HCT116 (cell line): ENCODE results near the gene TEX19. TPM values are rescaled to one million over a fixed set of nuclear protein-coding genes. Genes with fewer than 3 reads are reported as not detected.

ENCODE experiments used
- ATAC-seq: fragments of 200-7000 bp; cut with Tn5 transposase; 2 replicates; pipeline ENCODE4 v1.9.1; 2020; ENCODE audit warnings: mild to moderate bottlenecking, moderate library complexity
- BruUV-seq: library from RNA; stranded (reverse); fragments of 400-500 nt; replicated peaks from 2 replicates; lab custom pipeline; 2021; lab: Mats Ljungman, UMichigan
- CTCF ChIA-PET: fragments of 300-600 bp; sonication (Branson Sonifier 250); formaldehyde crosslinking; loops from one replicate; lab custom pipeline; 2021; ENCODE audit warnings: antibody characterized with exemption; lab: Charles Lee
- POLR2A ChIA-PET: fragments of 300-600, 350-600 bp; sonication (Branson Sonifier 250); formaldehyde crosslinking; loops from one replicate; lab custom pipeline; 2021; ENCODE audit warnings: antibody characterized with exemption; lab: Charles Lee
- RAD21 ChIA-PET, 2 experiments: fragments of 300-600 bp; sonication (Branson Sonifier 250); formaldehyde crosslinking; loops; one replicate each; lab custom pipeline; 2023; ENCODE audit warnings: low total read pairs in 2 of 2; ENCODE audit not compliant: uncharacterized antibody in 2 of 2, unreplicated experiment in 2 of 2, low non-redundant PET in 1 of 2; lab: Charles Lee
- DNase-seq: peaks from one replicate; pipeline ENCODE4 v3.0.0-alpha.2; 2010; ENCODE audit warnings: low read depth, low spot score
- H2AFZ ChIP-seq: fragments of 200-600 bp; shearing (Covaris generic), sonication (generic); 2 replicates; pipeline ENCODE4 v1.6.1; 2017; ENCODE audit warnings: low read depth, mixed run types, mixed read lengths, antibody characterized with exemption, low read length; ENCODE audit not compliant: poor library complexity, severe bottlenecking
- H3K27ac ChIP-seq: 2 replicates; pipeline ENCODE4 v1.5.1; 2012; ENCODE audit warnings: low read depth, low read length
- H3K27me3 ChIP-seq: fragments of 200-600 bp; sonication (generic); 2 replicates; pipeline ENCODE4 v1.6.1; 2016; ENCODE audit warnings: mixed run types, low read length, mixed read lengths; ENCODE audit not compliant: insufficient read depth
- H3K36me3 ChIP-seq, 2 experiments: fragments of 200-500 bp in 1 of 2; fragments of 200-600 bp in 1 of 2; sonication (Bioruptor generic) in 1 of 2; sonication (generic) in 1 of 2; 2 replicates each; pipeline versions ENCODE4 v1.5.1 to v1.6.1; 2014 to 2016; ENCODE audit warnings: low read length in 2 of 2, inconsistent platforms in 1 of 2, mixed read lengths in 1 of 2, mixed run types in 1 of 2; ENCODE audit not compliant: insufficient read depth in 2 of 2, control insufficient read depth in 1 of 2
- H3K4me1 ChIP-seq, 2 experiments: fragments of 200-600 bp in 1 of 2; sonication (generic) in 1 of 2; 2 replicates each; pipeline versions ENCODE4 v1.5.1 to v1.6.1; 2012 to 2017; ENCODE audit warnings: low read length in 2 of 2, inconsistent platforms in 1 of 2, mild to moderate bottlenecking in 1 of 2, mixed read lengths in 1 of 2, mixed run types in 1 of 2, moderate library complexity in 1 of 2; ENCODE audit not compliant: insufficient read depth in 2 of 2, control insufficient read depth in 1 of 2
- H3K4me2 ChIP-seq: fragments of 200-600 bp; sonication (generic); 2 replicates; pipeline ENCODE4 v1.6.1; 2017; ENCODE audit warnings: mixed run types, low read length, mixed read lengths
- H3K4me3 ChIP-seq, 2 experiments: fragments of 200-600 bp in 1 of 2; sonication (generic) in 1 of 2; replicated peaks in 1 of 2; 2 replicates each; pipeline ENCODE4 v1.5.1; 2011 to 2016; ENCODE audit warnings: low read length in 2 of 2, control low read depth in 1 of 2, low read depth in 1 of 2, mild to moderate bottlenecking in 1 of 2, mixed read lengths in 1 of 2, mixed run types in 1 of 2
- H3K79me2 ChIP-seq: fragments of 200-600 bp; sonication (generic); 2 replicates; pipeline ENCODE4 v1.6.1; 2017; ENCODE audit warnings: mild to moderate bottlenecking, mixed run types, low read length, moderate library complexity, mixed read lengths; ENCODE audit not compliant: insufficient read depth
- H3K9ac ChIP-seq: fragments of 200-600 bp; sonication (generic); 2 replicates; pipeline ENCODE4 v1.6.1; 2016; ENCODE audit warnings: low read length, mixed read lengths
- H3K9me2 ChIP-seq: fragments of 200-600 bp; sonication (generic), shearing (Covaris generic); 2 replicates; pipeline ENCODE4 v1.6.1; 2017; ENCODE audit warnings: mixed run types, mild to moderate bottlenecking, moderate library complexity; ENCODE audit not compliant: insufficient read depth
- H3K9me3 ChIP-seq, 2 experiments: fragments of 200-500 bp in 1 of 2; fragments of 200-600 bp in 1 of 2; sonication (Bioruptor generic) in 1 of 2; sonication (generic) in 1 of 2; 2 replicates each; pipeline ENCODE4 v1.6.1; 2014 to 2017; ENCODE audit warnings: low read length in 2 of 2, mixed read lengths in 2 of 2, inconsistent platforms in 1 of 2, low read depth in 1 of 2, mild to moderate bottlenecking in 1 of 2, mixed run types in 1 of 2, moderate library complexity in 1 of 2; ENCODE audit not compliant: control insufficient read depth in 1 of 2, insufficient read depth in 1 of 2
- H4K20me1 ChIP-seq: fragments of 200-600 bp; sonication (generic), shearing (Covaris generic); 2 replicates; pipeline ENCODE4 v1.6.1; 2017; ENCODE audit warnings: mixed run types, mild to moderate bottlenecking, moderate library complexity; ENCODE audit not compliant: insufficient read depth
- CEBPB ChIP-seq: IDR thresholded peaks from 2 replicates; pipeline ENCODE4 v1.6.1; 2012; ENCODE audit warnings: low read depth
- EGR1 ChIP-seq: IDR thresholded peaks from 2 replicates; pipeline ENCODE4 v1.6.1; 2012; ENCODE audit warnings: low read depth
- ELF1 ChIP-seq: IDR thresholded peaks from 2 replicates; pipeline ENCODE4 v1.6.1; 2012; ENCODE audit warnings: low read depth, borderline replicate concordance
- TCF7L2 ChIP-seq: IDR thresholded peaks from 2 replicates; pipeline ENCODE4 v1.7.0; 2011; ENCODE audit warnings: borderline replicate concordance, inconsistent platforms; ENCODE audit not compliant: insufficient read depth, insufficient read length; ENCODE audit errors: extremely low read depth
- intact Hi-C: fragments of 100-400 bp; cut with micrococcal nuclease; formaldehyde crosslinking; loops from 2 replicates; pipeline ENCODE4 v1.10.0; 2022
- total RNA-seq: library from RNA; stranded (reverse); gene quantifications from one replicate; pipeline ENCODE4 v1.2.1, GENCODE V29; 2021; ENCODE audit not compliant: unreplicated experiment
- TF ChIP-seq, protein P1 (sequence below): IDR thresholded peaks from 2 replicates; pipeline ENCODE4 v1.6.1; 2012
- TF ChIP-seq, protein P2 (sequence below), 3 experiments: fragments of 200-600 bp in 1 of 3; sonication (generic) in 1 of 3; IDR thresholded peaks in 2 of 3; conservative IDR thresholded peaks in 1 of 3; 2 replicates each; pipeline ENCODE4 v1.5.1; 2012 to 2017; ENCODE audit warnings: low read depth in 2 of 3, low read length in 2 of 3, antibody characterized with exemption in 1 of 3, borderline replicate concordance in 1 of 3, control low read depth in 1 of 3, mild to moderate bottlenecking in 1 of 3, mixed read lengths in 1 of 3, mixed run types in 1 of 3, moderate library complexity in 1 of 3; ENCODE audit not compliant: insufficient read depth in 1 of 3

The TEX19 gene
- total RNA-seq, 1 experiment from 2014 or later = 2.1 TPM

DNA sequence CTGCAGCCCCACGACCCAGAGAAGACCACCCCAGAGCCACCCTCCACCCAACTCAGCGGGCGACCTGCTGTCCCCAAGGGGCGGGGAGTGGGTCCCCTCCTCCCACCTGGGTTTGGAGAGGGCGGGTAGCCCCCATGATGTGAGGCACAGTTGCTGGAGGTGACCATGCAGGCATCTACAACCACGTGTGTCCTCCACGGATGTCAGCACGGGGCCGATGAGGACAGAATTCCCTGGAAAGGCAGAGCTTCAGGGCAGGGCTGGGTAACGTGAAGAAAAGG is 19.6 kb downstream of the TEX19 start:
- no peaks in the 10 kb centered on the region for H3K27me3 ChIP-seq
- H3K4me1 ChIP-seq = peaks cover 0 to under 1% of the 10 kb centered on the region in 2 experiments; a peak in 1 of 4 replicates
- BruUV-seq = no TSS peak
- H3K4me2 ChIP-seq = no peak overlapping the region
- no peak overlapping the region for H3K27ac ChIP-seq
- H3K79me2 ChIP-seq = no peaks in the 10 kb centered on the region
- POLR2A ChIA-PET = no interaction called here
- no peaks in the 10 kb centered on the region for H3K9me2 ChIP-seq
- ATAC-seq = no peak
- H2AFZ ChIP-seq = no peak overlapping the region
- no peaks in the 10 kb centered on the region for H3K36me3 ChIP-seq
- no peak for DNase-seq
- H3K9me3 ChIP-seq = no peaks in the 10 kb centered on the region
- H3K9ac ChIP-seq = no peak overlapping the region
- intact Hi-C loops = no loop called here
- CTCF ChIA-PET = no interaction called here
- TF ChIP-seq CEBPB (no peak), ELF1 (no peak), TCF7L2 (no peak), EGR1 (no peak)
- TF ChIP-seq, protein P1, sequence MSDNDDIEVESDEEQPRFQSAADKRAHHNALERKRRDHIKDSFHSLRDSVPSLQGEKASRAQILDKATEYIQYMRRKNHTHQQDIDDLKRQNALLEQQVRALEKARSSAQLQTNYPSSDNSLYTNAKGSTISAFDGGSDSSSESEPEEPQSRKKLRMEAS = no peak
- TF ChIP-seq, protein P2, sequence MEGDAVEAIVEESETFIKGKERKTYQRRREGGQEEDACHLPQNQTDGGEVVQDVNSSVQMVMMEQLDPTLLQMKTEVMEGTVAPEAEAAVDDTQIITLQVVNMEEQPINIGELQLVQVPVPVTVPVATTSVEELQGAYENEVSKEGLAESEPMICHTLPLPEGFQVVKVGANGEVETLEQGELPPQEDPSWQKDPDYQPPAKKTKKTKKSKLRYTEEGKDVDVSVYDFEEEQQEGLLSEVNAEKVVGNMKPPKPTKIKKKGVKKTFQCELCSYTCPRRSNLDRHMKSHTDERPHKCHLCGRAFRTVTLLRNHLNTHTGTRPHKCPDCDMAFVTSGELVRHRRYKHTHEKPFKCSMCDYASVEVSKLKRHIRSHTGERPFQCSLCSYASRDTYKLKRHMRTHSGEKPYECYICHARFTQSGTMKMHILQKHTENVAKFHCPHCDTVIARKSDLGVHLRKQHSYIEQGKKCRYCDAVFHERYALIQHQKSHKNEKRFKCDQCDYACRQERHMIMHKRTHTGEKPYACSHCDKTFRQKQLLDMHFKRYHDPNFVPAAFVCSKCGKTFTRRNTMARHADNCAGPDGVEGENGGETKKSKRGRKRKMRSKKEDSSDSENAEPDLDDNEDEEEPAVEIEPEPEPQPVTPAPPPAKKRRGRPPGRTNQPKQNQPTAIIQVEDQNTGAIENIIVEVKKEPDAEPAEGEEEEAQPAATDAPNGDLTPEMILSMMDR (IDR thresholded peaks at IDR 0.05 in 2 of 3, conservative IDR thresholded peaks at IDR 0.05 in 1 of 3; ENCODE audit: borderline replicate concordance in 1 of 3, insufficient read depth in 1 of 3, low read depth in 2 of 3, low read length in 2 of 3) = no peak
- no peak overlapping the region for H3K4me3 ChIP-seq
- H4K20me1 ChIP-seq = no peaks in the 10 kb centered on the region
- RAD21 ChIA-PET = no interaction called here
